ENCODE measurements around the gene PWWP2A.

The PWWP2A gene

DNA sequence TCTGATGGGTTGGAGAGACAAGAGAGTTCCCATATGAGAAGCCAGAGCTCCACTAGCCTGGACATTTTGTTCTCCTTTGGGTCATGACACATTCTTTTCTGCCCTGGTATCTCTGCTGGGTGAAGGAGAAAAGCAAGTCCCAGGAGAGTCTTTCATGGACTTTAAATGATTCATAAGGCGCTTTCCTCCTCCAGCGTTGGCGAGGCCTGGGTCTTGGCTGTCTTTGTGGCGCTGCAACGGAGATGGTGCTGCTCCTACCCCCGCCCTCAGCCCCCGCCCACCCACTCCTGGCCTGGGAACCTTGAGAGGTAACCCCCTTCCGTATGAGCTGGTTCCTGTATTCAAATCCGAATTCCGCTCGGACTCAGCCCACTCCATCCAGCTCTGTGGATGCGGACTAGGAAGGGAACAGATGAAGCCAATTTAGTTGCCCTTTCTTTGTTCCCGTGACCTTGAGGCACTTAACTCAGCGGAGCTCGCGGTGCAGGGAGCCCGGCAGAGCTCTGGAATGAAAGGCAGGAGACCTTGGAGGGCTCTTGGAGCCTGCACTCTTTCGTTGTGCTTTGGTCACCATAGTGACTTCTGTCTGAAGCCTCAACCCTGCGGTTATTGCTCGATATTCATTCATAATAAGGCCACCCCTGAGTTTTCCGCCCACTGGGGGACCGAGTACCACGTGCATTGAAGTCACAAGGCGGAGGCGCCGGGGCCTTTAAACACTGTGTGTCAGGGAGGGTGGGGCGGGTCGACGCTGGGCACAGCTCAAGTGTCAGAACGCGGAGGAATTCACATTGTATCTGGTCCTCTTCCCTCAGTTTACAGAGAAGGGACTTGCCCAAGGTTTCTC lies 14.0 kb upstream of the PWWP2A start:
- DNase-seq (ENCODE audit: low read depth, low spot score): no peak

DNA sequence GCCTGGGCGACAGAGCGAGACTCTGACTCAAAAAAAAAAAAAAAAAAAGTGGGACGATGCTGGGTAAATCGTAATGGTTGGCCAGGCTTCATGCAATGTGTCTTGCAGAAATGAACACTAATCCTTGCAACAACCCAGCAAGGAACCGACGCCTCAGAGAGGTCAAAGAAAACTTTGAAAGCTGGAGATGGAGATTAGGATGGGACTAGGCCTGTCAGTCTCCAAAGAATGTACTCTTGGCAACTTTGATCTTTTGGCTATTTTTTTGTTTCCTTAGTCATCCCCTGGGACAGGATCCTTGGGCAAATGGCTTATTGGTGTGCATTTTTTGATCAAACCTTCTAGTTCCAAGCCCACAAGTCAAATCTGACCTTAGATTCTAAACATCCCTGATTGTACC lies 10.6 kb upstream of the PWWP2A start:
- DNase-seq (ENCODE audit: low read depth, low spot score): no peak

DNA sequence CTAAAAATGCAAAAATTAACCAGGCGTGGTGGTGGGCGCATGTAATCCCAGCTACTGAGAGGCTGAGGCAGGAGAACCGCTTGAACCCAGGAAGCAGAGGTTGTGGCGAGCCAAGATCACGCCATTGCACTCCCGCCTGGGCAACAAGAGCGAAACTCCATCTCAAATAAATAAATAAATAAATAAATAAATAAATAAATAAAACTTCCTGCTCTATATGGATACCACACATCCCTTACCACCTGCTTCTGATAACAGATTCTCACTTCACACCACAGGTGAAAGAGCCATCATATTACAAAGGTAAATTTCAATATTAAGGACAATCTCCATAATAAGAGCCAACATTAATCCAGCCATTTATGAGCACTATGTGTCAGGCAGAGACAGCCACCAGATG lies 9.4 kb upstream of the PWWP2A start:
- no peak for DNase-seq (ENCODE audit: low read depth, low spot score)

DNA sequence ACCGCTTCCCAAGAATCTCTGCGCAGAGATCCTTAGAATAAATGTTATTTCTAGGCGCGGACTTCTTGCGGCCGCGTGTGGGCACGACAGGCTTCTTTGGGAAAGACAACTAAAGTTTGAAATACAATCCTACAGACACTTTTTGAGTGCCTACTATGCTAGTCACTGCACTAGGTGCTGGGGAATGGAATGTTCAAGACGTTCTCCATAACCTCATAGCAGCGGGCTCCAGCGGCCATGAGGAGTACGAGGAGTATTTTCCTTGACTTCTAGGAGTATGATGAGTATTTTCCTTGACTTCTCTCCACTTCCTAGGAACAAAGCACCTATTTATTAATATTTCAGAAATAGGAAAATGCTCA lies 636 bp upstream of the PWWP2A start:
- no peak for DNase-seq (ENCODE audit: low read depth, low spot score)

DNA sequence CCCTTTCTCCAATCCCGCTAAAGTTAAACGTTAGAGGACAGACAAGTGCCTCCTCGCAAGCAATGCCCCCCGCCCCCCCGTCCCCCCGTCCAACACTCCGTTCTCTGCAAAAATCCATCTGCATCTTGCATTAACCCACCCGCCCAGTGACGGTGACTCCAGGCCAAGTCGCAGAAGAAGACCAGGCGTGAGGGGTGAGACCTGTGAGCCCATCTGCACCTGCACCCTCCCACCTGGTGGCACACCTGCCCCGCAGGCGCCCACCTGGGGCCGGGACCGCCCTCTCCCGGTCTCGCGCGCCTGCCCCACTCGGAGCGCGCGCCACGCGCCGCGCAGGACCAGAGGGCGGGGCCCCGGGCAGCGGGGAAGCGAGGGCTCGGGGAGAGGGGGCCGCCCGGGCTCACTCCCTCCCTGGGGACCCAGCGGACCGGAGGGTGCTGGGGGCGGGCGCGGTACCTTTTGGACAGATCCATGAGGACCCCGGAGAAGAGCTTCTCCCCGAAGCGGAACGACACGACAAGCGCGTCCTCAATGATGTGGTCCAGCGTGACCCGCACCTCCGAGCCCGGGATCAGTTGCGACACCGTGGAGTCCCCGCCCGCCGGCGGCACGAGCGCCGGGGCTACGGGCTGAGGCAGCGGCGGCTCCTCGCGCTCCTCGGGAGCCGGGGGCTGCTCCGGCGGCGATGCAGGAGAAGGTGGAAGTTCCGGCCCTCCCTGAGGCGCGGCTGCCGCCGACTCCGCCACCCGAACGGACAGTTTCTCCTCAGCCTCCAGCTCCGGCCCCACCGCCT lies 705 bp downstream of the PWWP2A start:
- peak; percentile 11 for DNase-seq (ENCODE audit: low read depth, low spot score)

DNA sequence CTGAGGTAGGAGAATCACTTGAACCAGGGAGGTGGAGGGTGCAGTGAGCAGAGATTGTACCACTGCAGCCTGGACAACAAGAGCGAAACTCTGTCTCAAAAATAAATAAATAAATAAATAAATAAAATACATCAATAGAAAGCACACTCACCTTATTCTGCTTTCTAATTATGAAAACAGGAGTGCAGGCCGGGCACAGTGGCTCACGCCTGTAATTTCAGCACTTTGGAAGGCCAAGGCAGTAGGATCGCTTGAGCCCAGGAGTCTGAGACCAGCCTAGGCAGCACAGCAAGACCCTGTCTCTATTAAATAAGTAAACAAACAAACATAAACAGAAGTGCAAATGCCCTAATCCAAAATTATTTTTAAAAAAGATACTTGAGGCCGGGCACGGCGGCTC lies 2.3 kb downstream of the PWWP2A start:
- no peak for DNase-seq (ENCODE audit: low read depth, low spot score)

DNA sequence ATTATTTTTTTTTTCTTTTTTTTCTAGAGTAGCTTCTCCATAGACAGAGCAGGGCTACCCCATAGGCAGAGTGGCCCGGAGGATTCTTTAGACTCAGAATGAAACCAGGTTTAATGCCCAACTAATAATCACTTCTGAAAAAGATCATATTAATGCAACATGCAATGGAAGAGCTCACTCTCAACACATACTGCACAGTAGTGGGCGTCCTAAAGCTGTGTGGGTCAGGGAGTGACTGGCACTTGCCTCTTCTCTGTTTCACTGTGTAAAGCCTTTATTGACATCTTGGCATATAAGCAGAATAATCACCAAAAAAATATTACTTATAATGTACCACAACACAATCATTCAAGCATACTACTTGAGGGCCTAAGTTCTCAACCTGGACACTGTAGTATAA lies 11.1 kb downstream of the PWWP2A start:
- no peak for DNase-seq (ENCODE audit: low read depth, low spot score)

DNA sequence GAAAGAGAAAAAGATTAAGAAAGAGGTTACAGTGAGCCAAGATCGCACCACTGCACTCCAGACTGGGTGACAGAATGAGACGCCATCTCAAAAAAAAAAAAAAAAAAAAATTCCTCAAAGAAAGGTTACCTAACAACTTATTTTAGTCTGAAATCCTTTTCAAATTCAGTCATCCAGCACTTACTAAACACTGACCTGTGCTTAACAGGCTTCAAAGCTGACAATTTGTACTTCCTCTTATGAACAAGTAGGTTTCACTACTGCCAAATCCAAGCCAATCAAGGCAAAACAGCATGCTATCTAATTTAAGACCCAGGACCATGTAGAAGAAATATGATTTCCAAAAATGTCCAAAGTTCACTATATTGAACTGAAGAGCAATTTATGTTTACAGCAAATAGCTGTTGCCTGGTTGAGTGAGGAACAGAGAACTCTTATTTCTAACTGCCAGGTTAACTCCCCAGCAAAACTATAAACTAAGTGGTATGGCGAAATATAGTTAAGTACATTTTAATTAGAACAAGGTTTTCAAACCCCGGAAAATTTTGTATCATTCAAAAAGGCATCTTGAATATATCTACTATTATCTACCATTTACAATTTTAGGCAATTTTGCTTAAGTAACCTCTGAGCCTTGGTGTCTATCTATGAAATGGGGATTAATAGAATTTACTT lies 13.4 kb downstream of the PWWP2A start:
- DNase-seq (ENCODE audit: low read depth, low spot score): no peak

DNA sequence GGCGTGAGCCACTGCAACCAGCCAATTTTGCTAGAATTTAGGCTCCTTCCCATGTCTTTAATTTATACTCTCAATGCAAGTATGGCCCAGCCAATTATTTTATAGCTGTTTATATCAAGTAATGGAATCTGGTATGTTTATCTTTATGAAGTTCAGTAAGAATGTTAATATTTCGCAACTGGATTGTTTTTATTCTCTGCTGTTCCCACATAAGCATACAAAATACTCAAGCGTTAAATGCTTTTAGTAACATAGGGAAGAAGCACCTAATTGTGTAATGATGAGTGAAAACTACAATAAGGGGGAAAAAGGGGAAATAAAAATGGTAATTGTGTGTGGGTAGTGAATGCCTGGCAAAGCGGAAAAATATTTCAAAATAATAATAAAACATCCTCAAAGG lies 21.3 kb downstream of the PWWP2A start:
- no peak for DNase-seq (ENCODE audit: low read depth, low spot score)

DNA sequence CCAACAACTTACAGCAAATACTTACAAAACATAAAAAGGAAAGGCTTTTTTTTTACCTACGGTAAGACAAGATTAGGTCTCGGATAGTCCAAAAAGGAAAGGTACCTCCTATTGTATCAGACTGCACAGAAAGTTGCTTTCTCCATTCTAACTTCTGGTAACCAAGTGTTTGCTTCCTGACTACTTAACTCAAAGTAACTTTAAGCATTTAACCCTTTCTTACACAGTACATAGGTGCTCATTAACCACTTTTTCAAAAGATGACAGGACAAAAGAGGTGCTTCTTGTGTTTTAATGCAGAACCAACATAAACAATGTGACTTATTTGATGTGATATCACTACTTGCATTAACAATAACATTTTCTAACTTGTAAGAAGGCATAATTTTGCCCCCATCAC lies 23.1 kb downstream of the PWWP2A start:
- no peak for DNase-seq (ENCODE audit: low read depth, low spot score)

DNA sequence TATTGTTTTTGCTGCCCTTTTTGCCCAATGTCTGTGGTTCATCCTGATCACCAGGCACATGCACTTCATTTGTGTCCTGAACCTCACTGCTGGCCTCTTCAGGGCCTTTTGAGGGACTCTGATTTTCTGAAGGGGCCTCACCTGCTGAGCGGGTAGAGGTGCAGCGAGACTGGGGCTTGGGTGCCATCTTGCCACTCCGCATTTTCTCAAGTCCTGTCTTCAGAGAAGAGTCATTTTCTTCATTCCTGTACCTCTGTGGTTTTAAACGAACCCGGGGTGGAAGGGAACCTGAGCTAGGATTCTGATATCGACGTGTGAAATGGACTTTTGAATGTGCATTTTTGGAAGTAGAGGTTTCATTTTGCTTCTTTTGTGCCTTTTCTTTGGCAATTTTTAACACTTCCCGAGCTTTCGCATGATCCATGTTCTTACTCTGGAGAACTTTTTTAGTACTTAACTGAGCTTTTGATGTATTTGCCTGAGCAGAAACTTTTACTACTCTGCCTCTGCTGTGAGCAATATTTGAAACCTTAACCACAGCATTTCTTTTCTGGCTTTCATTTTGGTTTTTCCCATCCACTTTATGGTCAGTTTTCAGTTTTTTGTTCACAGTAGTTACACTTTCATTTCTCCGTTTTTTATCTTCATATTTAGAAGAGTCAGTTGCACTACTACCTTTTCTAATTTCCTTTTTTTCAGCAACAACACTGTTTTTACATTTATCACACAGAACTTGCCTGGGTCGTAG lies 26.1 kb downstream of the PWWP2A start:
- DNase-seq (ENCODE audit: low read depth, low spot score): no peak

DNA sequence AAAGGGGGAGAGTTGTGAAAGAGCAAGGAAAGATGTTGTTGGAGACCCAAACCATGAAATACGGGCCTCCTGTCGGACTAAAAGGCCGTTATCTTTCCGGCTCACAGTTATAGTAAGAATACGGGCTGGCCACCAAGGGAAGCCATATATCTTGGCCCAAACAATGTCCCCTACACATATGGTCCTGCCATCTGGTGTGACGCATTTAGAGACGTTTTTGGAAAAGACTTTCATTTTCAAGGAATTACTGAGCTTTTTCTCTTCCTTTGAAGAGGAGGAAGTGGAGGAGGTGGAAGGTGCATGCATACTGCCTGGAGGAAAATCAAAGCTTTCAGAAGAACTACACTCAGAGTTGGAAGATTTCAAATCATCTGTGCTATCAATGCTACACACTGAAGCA lies 26.7 kb downstream of the PWWP2A start:
- no peak for DNase-seq (ENCODE audit: low read depth, low spot score)

DNA sequence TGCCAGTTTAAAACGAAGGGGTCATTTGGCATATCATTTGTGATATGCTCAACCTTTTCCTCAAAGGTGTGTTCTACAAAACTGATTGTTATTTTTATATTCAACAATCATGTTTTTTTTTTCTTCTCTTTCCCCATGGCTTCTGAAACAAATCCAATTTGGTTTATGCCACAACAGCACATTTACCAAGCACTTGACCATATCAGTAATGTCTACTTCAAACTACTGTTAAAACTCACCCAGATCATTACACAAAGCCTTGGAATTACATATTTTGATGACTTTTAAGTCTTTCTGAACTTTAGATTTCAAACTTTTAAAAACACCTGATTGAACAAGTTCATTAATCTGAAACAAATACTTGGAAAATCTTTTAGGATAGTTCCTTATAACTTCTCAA lies 29.2 kb downstream of the PWWP2A start:
- DNase-seq (ENCODE audit: low read depth, low spot score): no peak

DNA sequence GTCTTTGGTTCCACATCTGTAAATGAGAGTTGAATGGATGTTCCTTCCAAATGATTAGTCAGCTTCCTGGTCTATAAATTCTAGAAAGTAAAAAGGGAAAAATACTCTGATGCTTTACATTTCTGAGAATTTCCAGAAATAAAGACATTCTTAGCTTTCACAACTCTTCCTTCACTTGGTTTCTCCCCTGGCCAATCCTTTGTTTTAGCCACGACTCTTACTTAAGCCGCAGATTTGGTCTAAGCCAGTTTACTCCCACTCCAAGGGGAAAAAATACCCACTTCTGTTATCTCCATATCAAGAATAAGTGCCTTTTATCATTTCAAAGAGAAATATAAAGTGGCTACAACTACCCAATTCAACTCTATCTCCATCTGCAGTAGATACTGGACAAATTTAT lies 29.7 kb downstream of the PWWP2A start:
- DNase-seq (ENCODE audit: low read depth, low spot score): no peak

DNA sequence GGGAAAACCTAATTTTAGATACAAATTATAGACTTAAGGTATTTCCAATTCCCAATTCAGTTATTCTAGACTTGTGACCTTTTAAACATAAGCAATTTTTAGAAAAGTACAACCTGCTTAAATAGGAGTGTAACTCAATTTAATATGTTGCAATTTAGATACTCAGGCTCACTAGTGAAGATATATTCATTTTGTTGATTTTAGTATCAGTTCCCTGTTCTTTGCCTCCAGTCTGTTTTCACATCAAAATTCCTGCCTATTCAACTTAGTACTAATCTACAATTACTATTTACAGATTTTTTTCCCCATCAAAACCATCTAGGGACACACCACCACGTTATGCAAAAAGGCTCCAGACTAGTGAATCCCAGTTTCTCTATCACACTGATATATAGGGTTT lies 30.4 kb downstream of the PWWP2A start:
- DNase-seq (ENCODE audit: low read depth, low spot score): no peak

DNA sequence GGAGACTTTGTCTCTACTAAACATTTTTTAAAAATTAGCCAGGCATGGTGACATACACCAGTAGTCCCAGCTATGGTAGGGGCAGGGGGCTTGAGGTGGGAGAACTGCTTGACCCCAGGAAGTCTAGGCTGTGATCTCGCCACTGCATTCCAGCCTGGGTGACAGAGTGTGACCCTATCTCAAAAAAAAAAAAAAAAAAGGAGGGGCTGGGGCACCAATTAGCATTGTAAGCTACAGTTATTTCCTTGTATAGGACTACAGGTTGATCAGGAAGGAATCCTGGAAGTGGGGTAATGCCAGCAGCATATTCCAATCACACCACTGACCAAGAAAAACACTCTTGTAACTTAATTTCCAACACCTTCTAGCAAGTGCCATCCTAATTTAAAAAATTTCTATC lies 32.1 kb downstream of the PWWP2A start:
- DNase-seq (ENCODE audit: low read depth, low spot score): no peak

DNA sequence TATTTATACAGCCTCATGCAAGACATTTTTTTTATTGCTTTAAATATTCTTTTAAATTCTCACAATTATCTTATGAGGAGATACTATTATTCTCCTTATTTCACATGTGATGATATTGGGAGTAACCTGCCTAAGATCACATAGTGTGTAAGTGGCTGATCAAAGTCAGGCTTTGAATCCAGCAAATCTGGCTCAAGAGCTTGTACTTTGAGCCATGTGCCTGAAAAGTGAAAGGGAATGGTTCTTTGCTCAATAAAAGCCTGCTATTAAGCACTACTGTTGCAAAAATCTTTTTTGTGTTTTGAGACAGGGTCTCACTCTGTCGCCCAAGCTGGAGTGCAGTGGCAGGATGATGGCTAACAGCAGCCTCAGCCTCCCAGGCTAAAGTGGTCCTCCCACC lies 35.1 kb downstream of the PWWP2A start:
- no peak for DNase-seq (ENCODE audit: low read depth, low spot score)

DNA sequence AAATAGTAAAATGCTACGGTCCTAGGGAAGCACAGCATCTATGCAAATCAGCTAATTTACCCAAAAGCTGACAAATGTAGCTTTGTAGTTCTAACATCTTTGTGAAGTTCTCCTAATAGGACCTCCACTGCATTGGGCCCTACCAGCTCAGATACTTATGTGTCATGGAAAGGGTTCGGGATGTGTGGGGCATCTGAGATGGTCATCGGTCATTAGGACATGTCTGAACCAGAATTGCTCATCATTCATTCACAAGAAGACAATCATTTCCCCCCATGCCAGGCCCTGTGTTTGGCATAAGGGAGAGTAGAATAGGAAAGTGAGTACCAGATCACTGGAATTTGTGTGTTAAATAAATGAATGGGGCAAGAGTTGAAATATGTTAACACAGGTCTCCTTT lies 35.7 kb downstream of the PWWP2A start:
- no peak for DNase-seq (ENCODE audit: low read depth, low spot score)

DNA sequence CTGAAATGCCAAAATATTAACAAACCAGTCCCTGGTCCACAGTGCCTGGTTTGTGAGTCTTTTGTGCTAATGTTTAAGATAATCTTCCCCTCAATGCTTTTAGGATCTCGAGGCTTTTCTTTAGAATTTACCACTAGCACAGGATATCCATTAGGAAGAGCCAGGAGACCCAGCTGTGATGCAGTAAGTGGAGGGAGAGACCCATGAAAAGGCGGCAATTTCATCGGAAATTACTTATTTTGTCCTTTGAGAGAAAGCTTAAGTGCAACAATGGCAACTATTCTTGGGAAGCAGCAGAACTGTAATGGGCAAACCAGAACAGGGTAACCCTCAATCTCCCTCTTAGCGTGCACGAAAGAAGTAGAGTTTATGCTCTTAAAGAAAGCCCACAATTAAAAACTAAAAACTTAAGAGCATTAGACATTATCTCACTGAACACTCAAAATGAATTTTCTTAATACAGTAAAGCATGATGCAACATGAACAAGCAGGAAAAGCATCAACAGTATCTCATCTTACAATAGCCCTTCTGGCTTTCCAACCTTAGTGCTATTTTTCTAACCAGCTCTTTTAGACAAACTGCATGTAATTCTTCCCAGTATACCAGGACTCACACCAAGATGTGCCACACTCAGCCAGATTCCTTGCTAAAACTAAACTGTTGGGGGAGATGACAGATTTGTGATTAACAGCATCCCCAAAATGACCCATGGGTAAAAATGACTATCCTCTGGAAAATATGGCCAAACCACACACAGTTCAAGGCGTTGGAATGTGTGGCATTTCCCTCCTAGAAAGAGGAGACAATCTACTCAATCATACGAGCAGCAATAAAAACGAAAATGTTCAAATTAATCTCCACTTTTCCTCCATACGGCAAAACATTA lies 36.4 kb downstream of the PWWP2A start:
- no peak for DNase-seq (ENCODE audit: low read depth, low spot score)

DNA sequence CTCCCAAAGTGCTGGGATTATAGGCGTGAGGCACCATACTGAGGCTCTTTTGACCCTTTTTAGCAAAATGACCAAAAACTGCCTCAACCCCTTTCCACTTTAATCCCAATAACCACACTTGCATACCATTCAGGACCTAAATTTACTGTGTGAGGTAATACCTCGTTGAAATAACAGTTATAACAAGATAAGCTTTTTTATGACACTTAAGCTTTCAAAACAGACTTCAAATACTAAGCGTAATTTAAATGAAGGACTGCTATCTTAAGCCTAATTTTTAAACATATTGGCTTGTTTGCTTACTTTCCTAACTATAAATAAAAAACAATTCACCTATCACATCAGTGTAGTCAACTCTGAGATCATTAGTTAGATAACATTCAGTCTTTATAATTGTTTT lies 37.8 kb downstream of the PWWP2A start:
- DNase-seq (ENCODE audit: low read depth, low spot score): no peak

DNA sequence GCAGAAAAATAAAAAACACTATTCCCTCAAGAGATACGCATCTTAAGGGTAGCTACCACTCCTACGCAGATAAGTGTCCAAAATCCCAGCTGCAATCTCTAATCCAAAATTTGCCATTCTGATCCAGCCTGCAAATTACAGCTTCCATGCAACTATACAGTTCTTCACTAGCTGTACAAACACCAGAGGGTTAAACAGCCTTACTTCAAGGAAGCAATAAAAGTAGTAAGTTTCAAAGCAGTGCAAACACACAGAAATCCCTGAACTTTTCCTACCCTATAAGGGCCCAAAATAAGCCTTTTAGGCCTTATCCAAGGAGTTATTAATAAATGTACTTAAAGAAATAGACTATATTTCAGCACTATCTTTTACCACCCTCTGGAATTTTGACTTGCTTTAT lies 39.5 kb downstream of the PWWP2A start:
- DNase-seq (ENCODE audit: low read depth, low spot score): no peak
